ENCODE measurements around the gene TRABD2B.

Gene TRABD2B

GRCh38 chr1:47722909-47723580, 274.1 kb downstream of the TRABD2B start:
- H3K9ac ChIP-seq (ENCODE audit: low read depth, low read length) = no peak overlapping the region
- no peaks in the 10 kb centered on the region for H3K36me3 ChIP-seq (ENCODE audit: insufficient read depth, low read length)
- H3K9me3 ChIP-seq (ENCODE audit: control insufficient read depth, insufficient read depth, low read length) = no peaks in the 10 kb centered on the region
- peaks cover 16% of the 10 kb centered on the region for H3K4me1 ChIP-seq (ENCODE audit: insufficient read depth, low read length)

GRCh38 chr1:47722101-47722500, 275.1 kb downstream of the TRABD2B start:
- Histone ChIP-seq H3K4me1 (ENCODE audit: insufficient read depth, low read length) (peaks cover 16% of the 10 kb centered on the region), H3K36me3 (ENCODE audit: insufficient read depth, low read length) (no peaks in the 10 kb centered on the region), H3K9me3 (ENCODE audit: control insufficient read depth, insufficient read depth, low read length) (no peaks in the 10 kb centered on the region)

GRCh38 chr1:47720111-47720510, 277.1 kb downstream of the TRABD2B start:
- Histone ChIP-seq H3K9ac (ENCODE audit: low read depth, low read length) (no peak overlapping the region), H3K36me3 (ENCODE audit: insufficient read depth, low read length) (no peaks in the 10 kb centered on the region), H3K9me3 (ENCODE audit: control insufficient read depth, insufficient read depth, low read length) (no peaks in the 10 kb centered on the region), H3K4me1 (ENCODE audit: insufficient read depth, low read length) (peaks cover 25% of the 10 kb centered on the region)

More at GRCh38 chr1:47722101-47722500, 275.1 kb downstream of the TRABD2B start:
- H3K9ac ChIP-seq (ENCODE audit: low read depth, low read length) = no peak overlapping the region

- no peak overlapping the region for H3K9ac ChIP-seq (ENCODE audit: low read depth, low read length)
- peaks cover 17% of the 10 kb centered on the region; the same call in 1 of the 2 replicates for H3K4me1 ChIP-seq (ENCODE audit: insufficient read depth, low read length)
- no peaks in the 10 kb centered on the region for H3K36me3 ChIP-seq (ENCODE audit: insufficient read depth, low read length)
- H3K9me3 ChIP-seq (ENCODE audit: control insufficient read depth, insufficient read depth, low read length) = no peaks in the 10 kb centered on the region
Measured at GRCh38 chr1:47717341-47717740, 279.8 kb downstream of the TRABD2B start.

- Histone ChIP-seq H3K36me3 (ENCODE audit: insufficient read depth, low read length) (no peaks in the 10 kb centered on the region), H3K9me3 (ENCODE audit: control insufficient read depth, insufficient read depth, low read length) (no peaks in the 10 kb centered on the region), H3K4me1 (ENCODE audit: insufficient read depth, low read length) (peaks cover 13% of the 10 kb centered on the region; the same call in 1 of the 2 replicates), H3K9ac (ENCODE audit: low read depth, low read length) (no peak overlapping the region)
Measured at GRCh38 chr1:47713975-47714767, 283.0 kb downstream of the TRABD2B start.

- Histone ChIP-seq H3K9me3 (ENCODE audit: control insufficient read depth, insufficient read depth, low read length) (no peaks in the 10 kb centered on the region), H3K4me1 (ENCODE audit: insufficient read depth, low read length) (peaks cover 13% of the 10 kb centered on the region; the same call in 1 of the 2 replicates), H3K36me3 (ENCODE audit: insufficient read depth, low read length) (no peaks in the 10 kb centered on the region), H3K9ac (ENCODE audit: low read depth, low read length) (no peak overlapping the region)
Measured at GRCh38 chr1:47713333-47713953, 283.7 kb downstream of the TRABD2B start.

- no peaks in the 10 kb centered on the region for H3K9me3 ChIP-seq (ENCODE audit: control insufficient read depth, insufficient read depth, low read length)
- H3K9ac ChIP-seq (ENCODE audit: low read depth, low read length) = no peak overlapping the region
- H3K36me3 ChIP-seq (ENCODE audit: insufficient read depth, low read length) = no peaks in the 10 kb centered on the region
- peaks cover 13% of the 10 kb centered on the region; the same call in 1 of the 2 replicates for H3K4me1 ChIP-seq (ENCODE audit: insufficient read depth, low read length)
Measured at GRCh38 chr1:47712596-47713299, 284.4 kb downstream of the TRABD2B start.

- peaks cover 13% of the 10 kb centered on the region; the same call in 1 of the 2 replicates for H3K4me1 ChIP-seq (ENCODE audit: insufficient read depth, low read length)
- no peak overlapping the region for H3K9ac ChIP-seq (ENCODE audit: low read depth, low read length)
- H3K36me3 ChIP-seq (ENCODE audit: insufficient read depth, low read length) = no peaks in the 10 kb centered on the region
- H3K9me3 ChIP-seq (ENCODE audit: control insufficient read depth, insufficient read depth, low read length) = no peaks in the 10 kb centered on the region
Measured at GRCh38 chr1:47711848-47712492, 285.2 kb downstream of the TRABD2B start.

- H3K9ac ChIP-seq (ENCODE audit: low read depth, low read length) = no peak overlapping the region
Measured at GRCh38 chr1:47711184-47711847, 285.9 kb downstream of the TRABD2B start.

More at GRCh38 chr1:47711184-47711847, 285.9 kb downstream of the TRABD2B start:
- Histone ChIP-seq H3K36me3 (ENCODE audit: insufficient read depth, low read length) (no peaks in the 10 kb centered on the region), H3K9me3 (ENCODE audit: control insufficient read depth, insufficient read depth, low read length) (no peaks in the 10 kb centered on the region), H3K4me1 (ENCODE audit: insufficient read depth, low read length) (peaks cover 11% of the 10 kb centered on the region; the same call in 1 of the 2 replicates)
